SH-SY5Y (cell line): ENCODE results near the gene WFIKKN1.

Experiments
- GATA2 ChIP-seq: IDR thresholded peaks from 2 replicates; pipeline ENCODE4 v1.6.1; 2011; ENCODE audit warnings: mild to moderate bottlenecking, low read depth, low read length
- GATA3 ChIP-seq: IDR thresholded peaks from 2 replicates; pipeline ENCODE4 v1.6.1; 2011; ENCODE audit warnings: low read depth, mild to moderate bottlenecking, low read length, moderate library complexity

- TF ChIP-seq GATA2 (no peak), GATA3 (no peak)
These were observed 45.2 kb downstream of the WFIKKN1 start for GRCh38 chr16:675884-676564.
